NT2/D1 (cell line): ENCODE data around the gene ACSM2B.
"Not testable (repeated sequence)": the region's sequence is repeated elsewhere in the genome, so short reads cannot be mapped to it uniquely, and the experiment has no call there.

Experiments
- SUZ12 ChIP-seq: IDR thresholded peaks from 2 replicates; pipeline ENCODE4 v1.6.1; 2011; ENCODE audit not compliant: insufficient read length, insufficient read depth; ENCODE audit errors: extremely low read depth
- YY1 ChIP-seq: IDR thresholded peaks from 2 replicates; pipeline ENCODE4 v1.6.1; 2011; ENCODE audit not compliant: insufficient read length, insufficient read depth
- ZNF274 ChIP-seq: IDR thresholded peaks from 2 replicates; pipeline ENCODE4 v1.6.1; 2011; ENCODE audit warnings: mild to moderate bottlenecking, low read depth, low read length

DNA sequence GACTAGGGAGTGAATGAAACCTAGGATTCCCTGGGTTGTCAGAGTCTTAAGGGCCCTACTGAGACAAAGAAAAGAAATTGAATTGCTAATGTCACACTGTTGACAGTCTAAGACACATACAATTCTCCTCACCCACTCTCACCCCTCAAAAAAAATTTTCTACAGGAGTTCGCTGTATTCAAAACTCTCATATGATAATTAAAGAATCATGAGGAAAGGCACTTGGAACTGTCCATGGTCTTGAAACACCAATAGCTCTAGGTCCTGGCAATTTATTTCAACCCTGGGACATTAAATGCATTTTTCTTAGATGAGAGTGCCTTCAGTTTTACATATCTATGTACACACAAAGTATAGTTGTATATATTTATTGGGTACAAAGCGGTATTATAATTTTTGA lies 20.5 kb downstream of the ACSM2B start:
- not testable (repeated sequence) for TF ChIP-seq SUZ12, YY1, ZNF274
